ENCODE data around the gene DLX3. TPM values are rescaled to one million over a fixed set of nuclear protein-coding genes. Genes with fewer than 3 reads are reported as not detected.
A peak's percentile ranks its signal among the peaks of the same experiment; 100 is the strongest.

The DLX3 gene
- total RNA-seq, 1 donor from 2014 or later, result not detected

DNA sequence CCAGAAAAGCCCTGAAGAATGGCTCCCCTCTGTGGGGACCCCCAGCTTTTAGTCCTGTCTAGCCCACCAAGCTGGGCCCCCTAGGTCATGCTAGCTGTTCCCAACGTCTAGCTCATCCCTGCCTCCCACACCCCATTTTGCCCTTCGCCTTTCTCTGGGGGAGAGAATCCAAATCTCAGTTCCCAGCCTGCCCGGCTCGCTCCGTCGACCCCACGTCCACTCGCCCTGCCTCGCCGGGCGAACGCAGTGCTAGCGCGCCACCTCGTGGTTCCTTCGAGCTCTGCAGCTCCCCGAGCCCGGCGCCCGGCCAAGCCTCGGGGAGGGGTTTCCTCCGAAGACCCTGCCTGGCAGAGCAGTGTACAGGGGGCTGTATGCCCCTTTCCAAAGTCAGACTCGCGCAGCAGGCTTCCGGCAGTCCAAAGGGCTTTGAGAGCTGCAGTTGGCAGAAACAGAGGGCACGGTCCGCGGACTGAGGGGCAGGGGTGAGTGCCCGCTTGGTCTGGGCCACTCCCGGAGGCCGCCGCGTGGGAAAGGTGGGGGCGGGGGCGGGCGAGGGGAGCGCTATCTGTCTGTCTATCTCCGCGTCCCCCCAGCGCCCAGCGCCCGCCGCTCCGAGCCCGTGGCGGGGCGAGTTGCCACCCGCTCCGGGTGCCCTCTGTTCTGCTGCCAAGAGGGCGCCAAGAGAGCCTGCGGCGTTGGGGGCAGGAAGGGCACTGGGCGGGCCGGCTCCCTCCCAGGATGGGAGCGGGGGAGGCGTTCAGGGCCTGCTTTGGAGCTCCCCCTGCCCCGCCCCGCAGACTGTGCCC lies 1.7 kb upstream of the DLX3 start:
- DNase-seq (ENCODE audit: missing footprints) (no peak), ATAC-seq (peak; percentile 54)
- intact Hi-C loops (cut with DNase I), result loop anchor here (1.0 to 5.0 kb wide), 3 partner anchors 44 to 429 kb away; partner anchors contain the start of gene SLC35B1

DNA sequence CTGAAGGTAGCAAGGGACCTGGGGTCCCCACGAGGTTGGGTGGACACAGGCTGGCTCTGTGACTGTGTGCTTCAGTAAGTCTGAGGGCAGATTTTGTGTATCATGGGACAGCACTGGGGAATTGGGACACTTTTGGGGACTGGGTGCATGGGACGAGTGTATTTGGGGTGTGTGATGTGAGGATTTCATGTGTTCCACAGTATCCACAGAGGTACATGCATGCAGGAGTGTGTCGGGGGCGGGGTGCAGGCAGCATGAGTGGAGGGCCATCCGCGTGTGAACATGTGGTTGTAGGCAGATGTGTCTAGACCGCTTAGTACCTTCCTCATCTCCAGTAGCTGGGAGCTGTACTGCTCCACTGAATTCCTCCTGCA lies 1.1 kb upstream of the DLX3 start:
- ATAC-seq (no peak), DNase-seq (ENCODE audit: missing footprints) (no peak)
- intact Hi-C loops (cut with DNase I), result loop anchor here (5.0 kb wide), 2 partner anchors 44 to 289 kb away; partner anchors contain the start of gene SLC35B1

DNA sequence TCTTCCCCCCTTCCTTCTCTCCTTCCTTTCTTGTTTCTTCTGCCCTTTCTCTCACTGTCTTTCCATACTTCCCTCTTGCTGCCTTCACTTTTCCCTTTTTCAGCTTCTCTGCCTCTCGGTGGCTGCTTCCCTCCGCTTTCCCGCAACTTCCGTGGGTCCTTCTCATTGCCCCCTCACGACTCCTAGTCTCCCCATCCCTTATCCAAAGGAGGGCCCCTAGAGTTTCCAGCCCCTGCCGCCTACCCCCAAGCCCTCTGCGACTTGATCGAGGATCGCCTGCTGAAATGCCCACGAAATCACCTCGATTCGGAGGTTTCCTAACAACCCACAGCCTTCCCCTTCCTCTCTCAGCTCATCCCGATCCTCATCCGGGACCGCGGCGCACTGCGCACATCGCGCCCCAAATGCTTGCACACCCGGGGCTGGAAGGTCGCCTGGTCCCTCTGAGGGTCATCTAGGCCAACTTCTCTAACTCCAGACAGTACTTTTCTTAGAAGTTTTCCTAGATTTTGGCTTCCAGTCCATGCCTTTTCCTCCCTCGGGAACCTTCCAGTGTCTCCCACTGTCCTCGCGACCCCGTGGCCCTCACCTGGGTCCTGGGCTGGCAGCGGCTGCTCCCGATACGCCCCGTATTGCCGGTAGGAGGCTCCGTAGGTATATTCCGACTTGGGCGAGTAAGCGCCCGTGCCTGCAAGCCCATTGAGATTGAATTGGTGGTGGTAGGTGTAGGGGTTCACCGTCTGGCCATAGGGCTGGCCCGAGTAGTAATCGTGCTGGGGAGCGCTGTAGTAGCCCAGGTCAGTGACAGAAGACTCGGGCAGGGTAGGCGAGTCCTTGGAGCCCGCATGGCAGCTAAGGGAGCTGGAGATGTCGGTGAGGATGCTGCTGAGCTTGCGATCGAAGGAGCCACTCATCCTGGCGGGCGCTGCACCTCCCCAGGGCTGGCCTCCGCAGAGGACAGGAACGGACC lies 654 bp downstream of the DLX3 start:
- intact Hi-C loops (cut with DNase I), result loop anchor here (5.0 kb wide), 2 partner anchors 42 to 287 kb away; partner anchors contain the start of gene SLC35B1
- no peak for ATAC-seq
- DNase-seq (ENCODE audit: missing footprints), result no peak

DNA sequence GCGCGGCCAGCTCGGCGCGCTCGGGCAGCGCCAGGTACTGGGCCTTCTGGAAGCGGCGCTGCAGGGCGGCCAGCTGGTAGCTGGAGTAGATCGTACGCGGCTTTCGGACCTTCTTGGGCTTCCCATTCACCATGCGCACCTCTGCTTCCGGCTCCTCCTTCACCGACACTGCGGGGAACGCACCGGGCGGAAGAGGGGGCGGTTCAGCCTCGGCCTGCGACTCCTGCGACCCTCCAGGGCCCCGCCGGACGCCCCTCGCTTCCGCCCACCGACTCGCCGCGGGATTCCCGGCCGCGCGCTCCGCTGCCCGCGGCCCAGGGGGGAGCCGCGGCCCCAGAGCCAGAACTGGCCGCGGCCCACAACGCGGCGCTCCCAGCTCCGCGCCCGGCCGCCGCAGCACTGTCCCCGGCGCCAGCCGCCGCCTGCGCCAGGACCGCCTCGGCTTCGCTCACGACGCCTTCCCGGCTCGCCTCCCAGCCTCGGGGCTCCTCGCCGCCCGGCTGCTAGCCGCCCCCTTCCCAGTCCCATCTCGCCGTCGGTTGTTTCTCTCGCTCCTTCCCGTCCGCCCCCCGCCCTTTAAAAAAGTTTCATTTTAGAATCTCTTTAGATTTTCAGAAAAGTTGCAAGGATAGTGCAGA lies 1.5 kb downstream of the DLX3 start:
- intact Hi-C loops (cut with DNase I), result no loop called here
- DNase-seq (ENCODE audit: missing footprints) (no peak), ATAC-seq (peak; percentile 42)

DNA sequence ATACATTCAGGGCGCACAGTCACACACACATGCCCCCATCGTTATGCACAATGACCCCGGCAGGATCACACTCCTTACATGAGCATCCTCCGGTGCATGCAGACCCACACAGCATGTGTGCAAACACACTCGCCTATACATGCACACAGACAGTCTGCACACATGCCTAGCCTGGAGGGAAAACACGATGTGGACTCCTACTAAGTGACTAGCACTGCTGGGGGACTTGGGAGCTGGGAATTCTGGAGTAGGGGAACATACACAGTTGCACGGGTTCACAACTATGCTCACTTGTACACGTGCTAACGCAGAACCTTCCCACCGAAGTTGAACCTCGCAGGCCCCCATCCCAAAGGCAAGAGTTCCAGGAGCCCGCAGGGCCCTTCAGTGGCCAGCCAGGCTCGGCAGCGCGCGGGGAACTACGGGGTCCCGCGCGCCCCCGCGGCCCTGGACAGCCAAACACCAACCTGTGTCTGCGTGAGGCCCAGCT lies 2.0 kb downstream of the DLX3 start:
- intact Hi-C loops (cut with DNase I), result no loop called here
- ATAC-seq, result no peak
- DNase-seq (ENCODE audit: missing footprints), result peak; percentile 16

DNA sequence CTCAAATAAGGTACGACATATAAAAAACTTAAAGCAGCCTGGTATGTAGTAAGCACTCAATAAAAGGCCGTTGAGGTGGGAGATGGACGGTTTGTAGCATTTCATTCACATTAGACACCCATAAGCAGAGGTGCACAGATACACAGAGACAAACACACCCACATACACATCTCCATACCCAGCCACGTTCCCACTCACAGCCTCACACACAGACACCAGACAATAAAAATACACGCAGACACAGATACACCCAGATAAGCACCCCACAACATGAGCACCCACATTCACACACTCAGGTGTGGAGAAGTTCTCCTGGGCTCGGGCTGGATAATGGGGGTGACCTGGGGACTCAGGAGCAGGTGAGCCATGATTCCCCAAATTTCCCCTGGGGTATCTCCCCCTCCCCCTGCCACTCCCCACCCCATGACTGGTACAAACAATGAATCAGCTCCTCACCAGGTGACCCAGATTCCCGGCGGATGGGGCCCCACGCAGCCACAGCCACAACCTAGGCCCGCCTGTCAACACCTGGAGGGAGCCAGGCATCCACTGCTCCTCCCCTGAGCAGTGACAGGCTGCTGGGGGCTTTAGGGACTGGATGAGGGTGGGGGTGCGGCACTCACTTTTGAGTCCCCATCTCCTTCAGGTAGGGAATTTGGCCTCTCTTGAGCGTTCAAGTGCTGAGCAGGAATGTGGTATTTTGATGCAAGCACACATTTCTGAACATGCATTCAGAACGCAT lies 2.7 kb downstream of the DLX3 start:
- intact Hi-C loops (cut with DNase I), result no loop called here
- DNase-seq (ENCODE audit: missing footprints), result no peak
- ATAC-seq, result no peak

DNA sequence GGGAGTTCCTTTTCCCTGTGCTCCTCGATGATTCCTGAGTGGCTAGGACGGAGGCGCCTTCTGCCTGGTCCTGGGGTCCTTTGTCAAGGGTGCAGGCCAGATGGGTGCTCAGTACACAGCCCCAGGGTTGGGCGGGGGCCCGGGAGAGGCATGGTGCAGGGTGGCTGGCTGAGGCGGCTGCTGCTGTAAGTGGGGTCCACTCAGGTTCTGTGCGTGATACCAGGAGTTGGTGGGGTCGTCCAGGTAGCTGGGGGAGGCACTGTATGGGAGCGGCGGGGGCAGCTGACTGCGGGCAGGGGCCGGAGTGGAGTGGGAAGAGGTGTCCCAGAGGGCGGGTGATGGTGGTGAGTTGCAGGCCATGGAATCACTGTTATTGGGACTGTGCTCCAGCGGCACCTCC lies 3.6 kb downstream of the DLX3 start:
- ATAC-seq (no peak), DNase-seq (ENCODE audit: missing footprints) (peak; percentile 46)
- intact Hi-C loops (cut with DNase I), result no loop called here

DNA sequence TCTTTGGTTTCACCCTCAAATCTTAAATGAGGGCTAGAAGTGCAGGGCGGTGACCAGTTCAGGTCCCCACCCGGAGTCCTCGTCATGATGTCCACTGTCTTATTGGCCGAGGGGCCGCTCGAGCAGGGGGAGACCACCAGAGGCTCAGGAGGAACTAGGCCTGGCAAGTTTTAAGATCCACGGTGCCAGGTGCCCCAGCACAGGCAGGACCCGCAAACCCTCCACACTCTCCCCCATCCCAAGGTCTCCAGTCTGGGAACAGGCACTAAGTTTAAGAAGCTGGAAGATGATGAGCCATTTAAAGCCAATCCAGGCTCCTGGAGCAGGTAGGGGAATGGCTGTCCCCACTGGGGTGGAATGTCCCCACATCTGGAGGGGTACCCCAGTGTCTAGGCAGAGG lies 4.1 kb downstream of the DLX3 start:
- intact Hi-C loops (cut with DNase I), result no loop called here
- peak; percentile 46 for DNase-seq (ENCODE audit: missing footprints)
- no peak for ATAC-seq

DNA sequence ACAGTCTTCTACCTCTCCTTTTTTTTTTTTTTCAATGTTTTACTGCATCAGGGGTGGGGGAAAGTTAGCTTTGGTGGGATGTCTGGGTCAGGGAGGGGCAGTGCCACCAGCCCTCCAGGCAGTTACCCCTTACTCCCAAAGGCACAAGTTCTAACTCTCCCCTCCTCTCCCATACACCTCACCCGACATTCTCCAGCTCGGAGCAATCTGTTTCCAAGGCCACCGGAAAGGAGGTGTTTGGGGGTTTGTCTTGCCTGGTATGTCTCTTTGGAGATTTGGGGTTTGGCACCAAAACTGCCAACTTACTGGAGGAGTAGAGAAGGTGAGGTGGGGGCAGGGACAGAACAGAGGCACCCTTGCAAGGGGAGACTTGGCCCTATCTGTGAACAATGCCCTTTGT lies 4.7 kb downstream of the DLX3 start:
- no peak for DNase-seq (ENCODE audit: missing footprints)
- intact Hi-C loops (cut with DNase I), result no loop called here
- no peak for ATAC-seq

DNA sequence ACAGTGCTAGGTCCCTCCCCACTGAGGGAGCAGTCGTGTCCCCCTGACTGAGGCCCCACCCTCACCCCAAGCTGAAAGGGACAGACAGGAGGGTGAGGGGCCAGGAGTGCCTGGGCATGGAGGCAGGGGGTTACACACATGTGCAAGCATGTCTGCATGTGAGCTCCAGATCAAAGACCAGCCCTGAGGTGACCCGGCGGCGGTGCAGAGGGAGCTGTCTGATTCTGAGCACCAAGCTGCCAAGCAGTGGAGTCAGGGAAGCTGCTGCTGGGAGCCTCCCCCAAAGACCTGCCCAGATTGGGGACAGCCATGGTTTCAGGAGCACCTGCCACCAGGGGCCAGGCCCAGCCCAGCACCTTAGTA lies 5.5 kb downstream of the DLX3 start:
- no peak for ATAC-seq
- intact Hi-C loops (cut with DNase I), result no loop called here
- DNase-seq (ENCODE audit: missing footprints), result no peak

DNA sequence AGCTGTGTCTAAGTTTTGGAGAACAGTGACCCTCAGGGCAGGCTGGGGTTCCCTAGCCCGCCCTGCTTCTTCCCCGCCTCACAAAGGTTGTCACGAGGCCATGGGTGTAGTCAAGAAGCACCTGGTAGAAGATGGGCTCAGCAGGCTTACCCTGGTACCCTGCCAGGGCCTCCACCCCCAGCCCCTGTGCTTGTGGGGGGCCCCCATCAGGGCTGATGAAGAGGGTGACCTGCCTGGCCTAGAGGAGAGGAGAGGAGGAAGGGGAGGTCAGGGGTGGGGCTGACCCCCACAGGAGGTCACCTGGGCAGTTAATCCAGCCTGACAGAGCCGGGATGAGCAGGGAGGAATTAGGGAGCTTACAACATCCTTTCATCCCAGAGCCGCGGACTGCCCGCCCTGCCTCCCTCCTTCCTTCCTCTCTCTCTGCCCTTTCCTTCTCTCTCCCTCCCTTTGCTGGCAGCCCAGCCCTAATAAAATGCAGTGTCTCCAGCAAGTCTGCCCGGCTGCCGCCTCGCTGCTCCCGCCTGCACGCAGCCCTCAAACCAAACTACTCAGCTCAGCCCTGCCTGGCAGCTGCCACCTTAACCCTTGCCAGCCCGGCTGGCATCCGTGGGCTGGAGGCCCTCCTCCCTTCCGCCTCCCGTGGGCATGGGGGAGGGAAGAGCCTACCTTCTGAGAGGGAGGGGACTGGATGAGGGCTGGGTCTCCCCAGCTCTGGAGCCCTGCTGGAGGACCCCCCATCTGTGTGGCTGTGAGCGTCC lies 7.2 kb downstream of the DLX3 start:
- ATAC-seq (no peak), DNase-seq (ENCODE audit: missing footprints) (no peak)
- intact Hi-C loops (cut with DNase I), result no loop called here

DNA sequence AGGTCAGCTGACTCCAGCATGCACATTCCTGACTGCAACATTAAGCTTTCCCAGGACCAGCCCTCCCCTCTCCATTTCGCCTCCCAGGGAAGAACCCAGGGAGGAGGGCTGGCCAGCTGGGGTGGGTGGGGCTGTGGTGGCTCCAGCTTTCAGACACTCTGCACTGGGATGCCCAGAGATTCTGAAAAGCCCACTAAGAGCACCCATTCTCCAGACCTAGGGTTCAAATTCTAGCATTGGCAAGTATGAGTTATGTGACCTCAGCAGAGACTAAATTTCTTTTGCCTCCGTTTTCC lies 7.8 kb downstream of the DLX3 start:
- intact Hi-C loops (cut with DNase I), result no loop called here
- peak; percentile 33 for DNase-seq (ENCODE audit: missing footprints)
- ATAC-seq, result no peak

DNA sequence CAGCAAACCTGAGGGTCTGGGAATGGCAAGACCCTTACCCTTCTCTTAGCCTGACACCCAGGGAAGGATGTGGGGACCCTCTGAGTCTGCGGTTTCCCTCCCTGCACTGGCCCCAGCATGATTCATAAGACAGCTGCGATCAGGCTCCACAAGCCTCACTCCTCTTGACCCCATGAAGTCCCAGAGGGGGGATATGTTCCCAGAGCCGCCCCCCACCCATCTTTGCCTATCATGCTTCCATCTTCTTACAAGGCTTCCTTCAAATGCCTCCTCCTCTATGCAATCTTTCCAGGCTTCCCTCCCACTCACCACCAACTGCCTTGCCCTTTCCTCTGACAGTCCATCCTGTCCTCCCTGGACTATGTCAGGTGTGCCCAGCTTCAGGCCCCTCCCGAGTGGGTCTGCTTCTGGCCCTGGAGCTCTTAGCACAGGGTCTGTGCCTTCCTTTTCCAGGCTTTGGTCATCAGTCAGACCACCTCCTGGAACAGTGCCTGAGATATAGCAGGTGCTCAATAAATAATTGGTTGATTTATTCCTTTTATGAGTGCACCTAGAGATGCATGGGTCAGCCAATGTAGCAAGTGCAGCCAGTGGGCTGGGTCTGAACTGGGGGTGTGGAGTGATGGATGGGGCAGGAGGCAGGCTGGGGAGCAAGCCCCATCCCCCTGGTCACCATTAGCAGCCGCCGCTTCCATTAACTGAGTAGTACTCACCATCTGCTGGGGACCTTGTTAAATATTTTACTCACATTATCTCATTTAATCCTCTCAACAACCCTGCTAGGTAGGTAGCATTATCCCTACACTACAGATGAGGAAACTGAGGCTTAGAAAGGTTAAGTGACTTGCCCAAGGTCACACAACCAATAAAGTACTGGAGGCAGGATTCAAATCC lies 8.4 kb downstream of the DLX3 start:
- ATAC-seq (no peak), DNase-seq (ENCODE audit: missing footprints) (no peak)
- intact Hi-C loops (cut with DNase I), result no loop called here

DNA sequence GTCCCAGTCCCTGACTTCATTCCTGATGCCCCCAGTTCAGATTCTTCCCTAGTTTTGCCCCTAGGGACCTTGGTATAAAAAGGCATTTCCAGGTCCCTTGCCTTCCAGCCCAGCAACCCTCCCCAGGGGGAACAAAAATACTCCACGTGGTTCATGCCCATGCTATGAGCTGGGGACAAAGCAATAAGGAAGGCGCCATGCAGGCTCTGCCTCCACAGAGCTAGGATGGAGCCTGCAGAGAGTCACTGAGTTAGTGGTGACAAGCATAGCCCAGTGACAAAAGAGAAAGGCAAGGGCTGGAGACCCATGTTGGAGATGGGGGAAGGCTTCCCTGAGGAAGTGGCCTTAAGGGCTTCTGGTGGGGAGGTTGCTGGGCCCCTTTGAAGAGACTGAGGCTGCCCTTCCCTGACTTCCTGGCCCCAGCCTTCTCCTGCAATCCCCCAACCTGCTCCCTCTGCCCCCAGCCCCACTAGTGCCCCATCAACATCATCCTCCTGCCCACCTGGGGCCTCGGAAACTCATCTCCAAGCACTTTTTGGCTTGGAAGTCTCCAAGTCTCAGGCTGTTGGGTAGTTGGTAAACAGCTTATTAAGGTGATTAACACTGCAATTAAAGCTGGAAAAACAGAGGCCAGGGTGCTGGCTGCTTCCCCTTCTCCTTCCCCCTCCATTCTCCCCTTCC lies 9.6 kb downstream of the DLX3 start:
- intact Hi-C loops (cut with DNase I), result no loop called here
- ATAC-seq, result no peak
- no peak for DNase-seq (ENCODE audit: missing footprints)

DNA sequence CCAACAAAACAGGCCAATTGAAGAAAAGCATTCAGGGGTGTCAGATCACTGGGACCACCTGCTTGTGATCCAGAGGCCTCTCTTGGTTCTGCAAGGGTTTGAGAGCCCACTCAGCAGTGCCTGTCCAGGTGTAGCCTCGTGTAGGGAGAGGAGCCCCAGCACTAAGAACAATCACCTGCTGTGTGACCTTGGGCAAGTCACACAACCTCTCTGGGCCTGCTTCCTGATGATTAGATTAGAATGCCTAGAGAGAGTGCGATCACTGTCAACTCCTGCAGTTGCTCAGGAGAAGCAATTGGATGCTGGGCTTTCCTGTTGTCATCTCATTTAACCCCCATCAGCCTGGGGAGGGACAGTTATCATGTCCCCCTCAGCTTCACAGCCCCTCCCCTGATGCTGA lies 10.2 kb downstream of the DLX3 start:
- ATAC-seq (no peak), DNase-seq (ENCODE audit: missing footprints) (no peak)
- intact Hi-C loops (cut with DNase I), result no loop called here

DNA sequence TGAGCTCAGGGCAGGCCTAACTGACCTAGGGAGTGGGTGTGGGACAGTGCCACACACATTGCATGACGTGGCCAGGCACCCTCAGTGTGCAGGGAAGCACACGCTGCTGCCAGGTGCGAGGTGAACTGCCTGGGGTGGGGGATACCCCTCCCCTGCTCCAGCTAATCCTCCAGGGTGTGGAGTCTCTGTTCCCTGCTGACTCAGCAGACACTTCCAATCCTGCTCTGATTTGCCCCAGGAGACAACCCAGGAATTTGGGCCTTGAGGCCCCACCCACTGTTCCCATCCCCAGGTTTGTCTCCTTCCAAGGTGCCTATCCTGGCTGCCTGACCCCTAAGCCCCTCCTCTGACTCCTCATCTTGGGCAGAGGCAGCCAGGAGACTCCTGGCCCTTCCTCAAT lies 10.7 kb downstream of the DLX3 start:
- intact Hi-C loops (cut with DNase I), result no loop called here
- no peak for DNase-seq (ENCODE audit: missing footprints)
- no peak for ATAC-seq
